Hindlimb muscle (tissue), 1 donor: ENCODE measurements around the gene MTG2. TPM values are rescaled to one million over a fixed set of nuclear protein-coding genes. Genes with fewer than 3 reads are reported as not detected.

ENCODE experiments used
- polyA plus RNA-seq: library from polyadenylated mRNA; unstranded; fragments of 120-200 nt; gene quantifications from one replicate; pipeline ENCODE4 v1.2.1, GENCODE V29; 2013; ENCODE audit not compliant: insufficient read length

Gene MTG2
- polyA plus RNA-seq, 1 donor = 35.7 TPM

Other genes starting within 250 kb of the MTG2 start
- gene TAF4, start 117.1 kb upstream of the MTG2 start, polyA plus RNA-seq = 16.3 TPM
- 91.1 TPM for gene LSM14B, start 60.6 kb upstream of the MTG2 start, polyA plus RNA-seq
- 156 TPM for gene PSMA7, start 39.6 kb upstream of the MTG2 start, polyA plus RNA-seq
- gene SS18L1, start 39.3 kb upstream of the MTG2 start, polyA plus RNA-seq = 17.8 TPM
- gene HRH3, start 37.2 kb downstream of the MTG2 start, polyA plus RNA-seq = 2.2 TPM
- 30.3 TPM for gene OSBPL2, start 55.5 kb downstream of the MTG2 start, polyA plus RNA-seq
- 69.4 TPM for gene ADRM1, start 120.0 kb downstream of the MTG2 start, polyA plus RNA-seq
- gene LAMA5, start 184.3 kb downstream of the MTG2 start, polyA plus RNA-seq = 96.2 TPM
- 1,182 TPM for gene RPS21, start 204.1 kb downstream of the MTG2 start, polyA plus RNA-seq
- 5.5 TPM for gene CABLES2, start 224.3 kb downstream of the MTG2 start, polyA plus RNA-seq
- gene RBBP8NL, start 244.5 kb downstream of the MTG2 start, polyA plus RNA-seq = not detected